Neural cell (in vitro differentiated cells): Measurements from ENCODE around the gene MYCBPAP. TPM values are rescaled to one million over a fixed set of nuclear protein-coding genes. Genes with fewer than 3 reads are reported as not detected.

Experiments used
- H2AFZ ChIP-seq: fragments of 200-600, 300-800 bp; sonication (generic), shearing (Covaris generic); 2 replicates; pipeline ENCODE4 v1.6.0; 2014; ENCODE audit warnings: low read depth, mild to moderate bottlenecking, antibody characterized with exemption, low read length, moderate library complexity
- H3F3A ChIP-seq: fragments of 200-600 bp; shearing (Covaris generic); 2 replicates; pipeline ENCODE4 v1.6.1; 2016; ENCODE audit warnings: mild to moderate bottlenecking, moderate library complexity, mixed read lengths, antibody characterized with exemption, low read length; ENCODE audit not compliant: insufficient read depth, poor library complexity, severe bottlenecking
- H3K27ac ChIP-seq: fragments of 200-600, 300-800 bp; sonication (generic), shearing (Covaris generic); 2 replicates; pipeline ENCODE4 v1.5.1; 2014; ENCODE audit warnings: mild to moderate bottlenecking, low read length, moderate library complexity
- H3K27me3 ChIP-seq: fragments of 300-800, 200-600 bp; sonication (generic), shearing (Covaris generic); 2 replicates; pipeline ENCODE4 v1.6.0; 2014; ENCODE audit warnings: mild to moderate bottlenecking, low read depth, low read length, moderate library complexity; ENCODE audit not compliant: insufficient read depth
- H3K36me3 ChIP-seq: fragments of 300-800, 200-600 bp; sonication (generic), shearing (Covaris generic); 2 replicates; pipeline ENCODE4 v1.5.1; 2014; ENCODE audit warnings: mild to moderate bottlenecking, antibody characterized with exemption, low read length, moderate library complexity; ENCODE audit not compliant: insufficient read depth
- H3K4me2 ChIP-seq: fragments of 300-800, 200-600 bp; sonication (generic), shearing (Covaris generic); 2 replicates; pipeline ENCODE4 v1.6.0; 2014; ENCODE audit warnings: mild to moderate bottlenecking, low read length
- H3K4me3 ChIP-seq: fragments of 300-800, 200-600 bp; sonication (generic), shearing (Covaris generic); 2 replicates; pipeline ENCODE4 v1.5.1; 2014; ENCODE audit warnings: mild to moderate bottlenecking, low read length, moderate library complexity
- H3K79me2 ChIP-seq: fragments of 200-600 bp; shearing (Covaris generic); replicated peaks from 2 replicates; pipeline ENCODE4 v1.6.0; 2014; ENCODE audit warnings: mild to moderate bottlenecking, low read length, moderate library complexity; ENCODE audit not compliant: insufficient read depth
- H3K9ac ChIP-seq: fragments of 300-800, 200-600 bp; sonication (generic), shearing (Covaris generic); 2 replicates; pipeline ENCODE4 v1.6.1; 2016; ENCODE audit warnings: mild to moderate bottlenecking, low read length, mixed read lengths
- H3K9me2 ChIP-seq: fragments of 200-600 bp; shearing (Covaris generic); 2 replicates; pipeline ENCODE4 v1.6.1; 2016; ENCODE audit warnings: mild to moderate bottlenecking, low read length, mixed read lengths; ENCODE audit not compliant: insufficient read depth
- H3K9me3 ChIP-seq: fragments of 200-600, 300-800 bp; sonication (generic), shearing (Covaris generic); 2 replicates; pipeline ENCODE4 v1.6.1; 2016; ENCODE audit warnings: mild to moderate bottlenecking, mixed run types, low read length, moderate library complexity, mixed read lengths
- H4K20me1 ChIP-seq: fragments of 200-600 bp; shearing (Covaris generic); 2 replicates; pipeline ENCODE4 v1.6.1; 2016; ENCODE audit warnings: mild to moderate bottlenecking, mixed run types; ENCODE audit not compliant: insufficient read depth
- CTCF ChIP-seq: fragments of 450-650 bp; IDR thresholded peaks from 2 replicates; pipeline ENCODE4 v1.5.1; 2014; ENCODE audit warnings: antibody characterized with exemption, mild to moderate bottlenecking, moderate library complexity; ENCODE audit not compliant: poor library complexity, severe bottlenecking
- EP300 ChIP-seq: fragments of 450-650 bp; conservative IDR thresholded peaks from 2 replicates; pipeline ENCODE4 v1.6.1; 2014; ENCODE audit warnings: antibody characterized with exemption, mild to moderate bottlenecking, moderate library complexity; ENCODE audit not compliant: poor library complexity, severe bottlenecking
- EZH2 ChIP-seq: fragments of 200-600, 300-800 bp; shearing (Covaris generic), sonication (generic); IDR thresholded peaks from 2 replicates; pipeline ENCODE4 v1.6.1; 2014; ENCODE audit warnings: antibody characterized with exemption, low read length, borderline replicate concordance, mild to moderate bottlenecking; ENCODE audit not compliant: insufficient read depth, poor library complexity, severe bottlenecking
- MXI1 ChIP-seq: fragments of 450-650 bp; conservative IDR thresholded peaks from 2 replicates; pipeline ENCODE4 v1.6.1; 2014; ENCODE audit warnings: antibody characterized with exemption, mild to moderate bottlenecking; ENCODE audit not compliant: poor library complexity, severe bottlenecking
- POLR2AphosphoS5 ChIP-seq: IDR thresholded peaks from 2 replicates; pipeline ENCODE4 v1.6.1; 2012
- RAD21 ChIP-seq: fragments of 450-650 bp; conservative IDR thresholded peaks from 2 replicates; pipeline ENCODE4 v1.6.1; 2014; ENCODE audit warnings: antibody characterized with exemption, mild to moderate bottlenecking, moderate library complexity
- REST ChIP-seq: IDR thresholded peaks from 2 replicates; pipeline ENCODE4 v1.6.1; 2012; ENCODE audit warnings: borderline replicate concordance
- SMC3 ChIP-seq: fragments of 450-650 bp; conservative IDR thresholded peaks from 2 replicates; pipeline ENCODE4 v1.6.1; 2014; ENCODE audit warnings: antibody characterized with exemption, mild to moderate bottlenecking, moderate library complexity; ENCODE audit not compliant: poor library complexity
- TAF1 ChIP-seq: IDR thresholded peaks from 2 replicates; pipeline ENCODE4 v1.6.1; 2012; ENCODE audit warnings: low read depth
- polyA plus RNA-seq: library from polyadenylated mRNA; depleted of rRNA; stranded (reverse); fragments of >200 nt; gene quantifications from 2 replicates; pipeline ENCODE4 v1.2.3, GENCODE V29; 2014

Gene MYCBPAP
- polyA plus RNA-seq, 1 donor from 2014 or later: 0.35 TPM

GRCh38 chr17:50542795-50543774, 34.8 kb downstream of the MYCBPAP start:
- Histone ChIP-seq H3K79me2 (no peaks in the 10 kb centered on the region), H3K36me3 (no peaks in the 10 kb centered on the region), H4K20me1 (no peaks in the 10 kb centered on the region), H3F3A (no peaks in the 10 kb centered on the region), H2AFZ (peak overlapping the region; percentile 37), H3K9ac (peak overlapping the region; percentile 79), H3K4me3 (peak overlapping the region; percentile 70), H3K9me3 (no peaks in the 10 kb centered on the region), H3K9me2 (no peaks in the 10 kb centered on the region), H3K4me2 (peak overlapping the region; percentile 71), H3K27me3 (no peaks in the 10 kb centered on the region), H3K27ac (peak overlapping the region; percentile 71)
- TF ChIP-seq REST (no peak), POLR2AphosphoS5 (no peak), SMC3 (no peak), EZH2 (no peak)

- Histone ChIP-seq H3K4me3 (no peak overlapping the region), H3K27ac (no peak overlapping the region), H3K36me3 (no peaks in the 10 kb centered on the region), H3K27me3 (no peaks in the 10 kb centered on the region), H3K9me2 (no peaks in the 10 kb centered on the region), H2AFZ (no peak overlapping the region), H3F3A (no peaks in the 10 kb centered on the region), H3K79me2 (no peaks in the 10 kb centered on the region), H3K9ac (no peak overlapping the region), H3K4me2 (no peak overlapping the region), H4K20me1 (no peaks in the 10 kb centered on the region), H3K9me3 (no peaks in the 10 kb centered on the region)
- TF ChIP-seq RAD21 (no peak), POLR2AphosphoS5 (no peak), SMC3 (no peak), MXI1 (no peak), TAF1 (no peak), CTCF (no peak), EP300 (no peak), REST (no peak), EZH2 (no peak)
These were observed 36.3 kb downstream of the MYCBPAP start for GRCh38 chr17:50544516-50544915.
